GM15510 (cell line): ENCODE results near the gene SMIM7.

Experiments used
- POLR2A ChIP-seq: IDR thresholded peaks from 3 replicates; pipeline ENCODE4 v1.6.1; 2011; ENCODE audit warnings: borderline replicate concordance; ENCODE audit not compliant: insufficient read length; ENCODE audit errors: extremely low read depth

SMIM7 gene

GRCh38 chr19:16628984-16629691 is 30.8 kb downstream of the SMIM7 start:
- TF ChIP-seq POLR2A, result no peak

- TF ChIP-seq POLR2A, result peak; percentile 94
These were observed 31.6 kb downstream of the SMIM7 start, which contains the start of gene MED26 for GRCh38 chr19:16628183-16628983. Gene MED26, minus strand, starts transcription at chr19:16628204. Its CDS starts 261 bp downstream, at chr19:16627943.

GRCh38 chr19:16627928-16628182 is 32.1 kb downstream of the SMIM7 start:
- TF ChIP-seq POLR2A, result no peak

- TF ChIP-seq POLR2A, result no peak
These were observed 32.6 kb downstream of the SMIM7 start for GRCh38 chr19:16627193-16627927.

GRCh38 chr19:16626796-16627192 is 33.1 kb downstream of the SMIM7 start:
- no peak for TF ChIP-seq POLR2A

- no peak for TF ChIP-seq POLR2A
These were observed 34.6 kb downstream of the SMIM7 start for GRCh38 chr19:16625163-16625958.

- no peak for TF ChIP-seq POLR2A
These were observed 35.7 kb downstream of the SMIM7 start for GRCh38 chr19:16624236-16624635.

GRCh38 chr19:16623576-16623975 is 36.4 kb downstream of the SMIM7 start:
- no peak for TF ChIP-seq POLR2A

- no peak for TF ChIP-seq POLR2A
These were observed 36.9 kb downstream of the SMIM7 start for GRCh38 chr19:16623066-16623465.

GRCh38 chr19:16621165-16621800 is 38.7 kb downstream of the SMIM7 start:
- TF ChIP-seq POLR2A, result no peak

- no peak for TF ChIP-seq POLR2A
These were observed 39.4 kb downstream of the SMIM7 start for GRCh38 chr19:16620584-16620983.

GRCh38 chr19:16620018-16620417 is 39.9 kb downstream of the SMIM7 start:
- no peak for TF ChIP-seq POLR2A

- TF ChIP-seq POLR2A, result no peak
These were observed 40.5 kb downstream of the SMIM7 start for GRCh38 chr19:16619457-16619856.

- no peak for TF ChIP-seq POLR2A
These were observed 41.7 kb downstream of the SMIM7 start for GRCh38 chr19:16618248-16618647.

GRCh38 chr19:16615808-16616207 is 44.1 kb downstream of the SMIM7 start:
- no peak for TF ChIP-seq POLR2A

- no peak for TF ChIP-seq POLR2A
These were observed 45.0 kb downstream of the SMIM7 start for GRCh38 chr19:16614941-16615340.
